Gastrocnemius medialis (tissue), 4 donors: ENCODE measurements around the gene MAOB.

ENCODE experiments used
- POLR2A ChIP-seq, 2 donors: fragments of 450-650 bp; IDR thresholded peaks; one replicate each; pipeline ENCODE4 v1.6.1; 2017; ENCODE audit warnings: antibody characterized with exemption in 2 of 2, mild to moderate bottlenecking in 2 of 2, moderate library complexity in 2 of 2
- TF ChIP-seq, protein P1 (sequence below), 5 experiments: fragments of 450-650 bp in 3 of 5; fragments of 200-600 bp in 2 of 5; sonication (generic) in 2 of 5; IDR thresholded peaks in 4 of 5; conservative IDR thresholded peaks in 1 of 5; 1 replicate in 4 of 5; 2 replicates in 1 of 5; pipeline ENCODE4 v1.5.1; 2016 to 2019; ENCODE audit warnings: antibody characterized with exemption in 5 of 5, mild to moderate bottlenecking in 3 of 5, moderate library complexity in 3 of 5

GRCh38 chrX:43827791-43828190 lies 54.5 kb downstream of the MAOB start:
- TF ChIP-seq, protein P1, sequence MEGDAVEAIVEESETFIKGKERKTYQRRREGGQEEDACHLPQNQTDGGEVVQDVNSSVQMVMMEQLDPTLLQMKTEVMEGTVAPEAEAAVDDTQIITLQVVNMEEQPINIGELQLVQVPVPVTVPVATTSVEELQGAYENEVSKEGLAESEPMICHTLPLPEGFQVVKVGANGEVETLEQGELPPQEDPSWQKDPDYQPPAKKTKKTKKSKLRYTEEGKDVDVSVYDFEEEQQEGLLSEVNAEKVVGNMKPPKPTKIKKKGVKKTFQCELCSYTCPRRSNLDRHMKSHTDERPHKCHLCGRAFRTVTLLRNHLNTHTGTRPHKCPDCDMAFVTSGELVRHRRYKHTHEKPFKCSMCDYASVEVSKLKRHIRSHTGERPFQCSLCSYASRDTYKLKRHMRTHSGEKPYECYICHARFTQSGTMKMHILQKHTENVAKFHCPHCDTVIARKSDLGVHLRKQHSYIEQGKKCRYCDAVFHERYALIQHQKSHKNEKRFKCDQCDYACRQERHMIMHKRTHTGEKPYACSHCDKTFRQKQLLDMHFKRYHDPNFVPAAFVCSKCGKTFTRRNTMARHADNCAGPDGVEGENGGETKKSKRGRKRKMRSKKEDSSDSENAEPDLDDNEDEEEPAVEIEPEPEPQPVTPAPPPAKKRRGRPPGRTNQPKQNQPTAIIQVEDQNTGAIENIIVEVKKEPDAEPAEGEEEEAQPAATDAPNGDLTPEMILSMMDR (IDR thresholded peaks at IDR 0.05 in 4 of 5, conservative IDR thresholded peaks at IDR 0.05 in 1 of 5) = no peak
- TF ChIP-seq POLR2A (IDR thresholded peaks at IDR 0.05) = no peak
